ENCODE measurements around the gene MCRIP1.
A peak's percentile ranks its signal among the peaks of the same experiment; 100 is the strongest.
"Not testable (repeated sequence)": the region's sequence is repeated elsewhere in the genome, so short reads cannot be mapped to it uniquely, and the experiment has no call there.

MCRIP1 gene

GRCh38 chr17:81840826-81841778 lies 8.0 kb upstream of the MCRIP1 start:
- DNase-seq: no peak

GRCh38 chr17:81840059-81840458 lies 7.0 kb upstream of the MCRIP1 start:
- DNase-seq: not testable (repeated sequence)

- no peak for DNase-seq
These were observed 6.2 kb upstream of the MCRIP1 start for GRCh38 chr17:81839301-81839700.

- no peak for DNase-seq
These were observed 5.7 kb upstream of the MCRIP1 start for GRCh38 chr17:81838753-81839255.

GRCh38 chr17:81837641-81838040 lies 4.5 kb upstream of the MCRIP1 start:
- DNase-seq: no peak

GRCh38 chr17:81834831-81835267 lies 1.8 kb upstream of the MCRIP1 start, which contains the start of gene PPP1R27:
Gene PPP1R27, minus strand, starts transcription at chr17:81835050. Its CDS starts 97 bp downstream, at chr17:81834953.
- DNase-seq: no peak

- DNase-seq: no peak
These were observed 1.1 kb upstream of the MCRIP1 start for GRCh38 chr17:81833921-81834830.

- DNase-seq: no peak
These were observed 407 bp downstream of the MCRIP1 start for GRCh38 chr17:81832608-81833159.

- peak; percentile 41 for DNase-seq
These were observed 1.0 kb downstream of the MCRIP1 start for GRCh38 chr17:81831957-81832607.

GRCh38 chr17:81831563-81831956 lies 1.5 kb downstream of the MCRIP1 start:
- DNase-seq: no peak

GRCh38 chr17:81829858-81830257 lies 3.2 kb downstream of the MCRIP1 start:
- no peak for DNase-seq

- DNase-seq: no peak
These were observed 4.4 kb downstream of the MCRIP1 start for GRCh38 chr17:81828656-81829055.

GRCh38 chr17:81825841-81826466 lies 7.1 kb downstream of the MCRIP1 start:
- peak; percentile 24 for DNase-seq

GRCh38 chr17:81824595-81824994 lies 8.5 kb downstream of the MCRIP1 start:
- no peak for DNase-seq

GRCh38 chr17:81823820-81824550 lies 9.1 kb downstream of the MCRIP1 start:
- no peak for DNase-seq

GRCh38 chr17:81822996-81823819 lies 9.9 kb downstream of the MCRIP1 start:
- no peak for DNase-seq

- no peak for DNase-seq
These were observed 10.8 kb downstream of the MCRIP1 start for GRCh38 chr17:81822312-81822637.

GRCh38 chr17:81821603-81822311 lies 11.3 kb downstream of the MCRIP1 start:
- DNase-seq: peak; percentile 90

- no peak for DNase-seq
These were observed 11.9 kb downstream of the MCRIP1 start for GRCh38 chr17:81821147-81821546.

- no peak for DNase-seq
These were observed 13.4 kb downstream of the MCRIP1 start for GRCh38 chr17:81819708-81820107.

All from NCI-H1436 (cell line).